H9 (cell line): ENCODE results near the gene ZNFX1. TPM values are rescaled to one million over a fixed set of nuclear protein-coding genes. Genes with fewer than 3 reads are reported as not detected.

Experiments used
- DNase-seq: peaks from one replicate; pipeline ENCODE4 v3.0.0-alpha.2; 2017
- H2AFZ ChIP-seq: one replicate; pipeline ENCODE4 v1.6.1; 2013; ENCODE audit warnings: mild to moderate bottlenecking, low read length, control low read depth, moderate library complexity
- H2AK5ac ChIP-seq: 2 replicates; pipeline ENCODE4 v1.6.1; 2013; ENCODE audit warnings: low read length, control low read depth, mixed read lengths; ENCODE audit not compliant: insufficient read length
- H2BK120ac ChIP-seq: one replicate; pipeline ENCODE4 v1.6.1; 2013; ENCODE audit warnings: low read depth, mild to moderate bottlenecking, low read length, control low read depth, inconsistent platforms; ENCODE audit not compliant: poor library complexity, severe bottlenecking
- H2BK12ac ChIP-seq: 2 replicates; pipeline ENCODE4 v1.6.1; 2013; ENCODE audit warnings: low read length, control low read depth, mixed read lengths, low read depth; ENCODE audit not compliant: insufficient read length
- H2BK15ac ChIP-seq: 2 replicates; pipeline ENCODE4 v1.6.1; 2013; ENCODE audit warnings: low read depth, low read length, control low read depth
- H2BK20ac ChIP-seq: one replicate; pipeline ENCODE4 v1.6.1; 2013; ENCODE audit warnings: low read depth, mild to moderate bottlenecking, low read length, control low read depth, inconsistent platforms; ENCODE audit not compliant: poor library complexity, severe bottlenecking
- H2BK5ac ChIP-seq: 2 replicates; pipeline ENCODE4 v1.6.1; 2013; ENCODE audit warnings: low read length, control low read depth, mixed read lengths; ENCODE audit not compliant: insufficient read length
- H3K14ac ChIP-seq: 2 replicates; pipeline ENCODE4 v1.6.1; 2013; ENCODE audit warnings: low read length, control low read depth; ENCODE audit not compliant: insufficient read depth
- H3K18ac ChIP-seq: 2 replicates; pipeline ENCODE4 v1.6.1; 2013; ENCODE audit warnings: low read depth, mild to moderate bottlenecking, mixed read lengths, low read length, control low read depth; ENCODE audit not compliant: insufficient read length
- H3K23ac ChIP-seq: 2 replicates; pipeline ENCODE4 v1.6.1; 2013; ENCODE audit warnings: low read length, control low read depth, mixed read lengths, low read depth; ENCODE audit not compliant: insufficient read length
- H3K23me2 ChIP-seq: 2 replicates; pipeline ENCODE4 v1.6.1; 2013; ENCODE audit warnings: low read depth, mild to moderate bottlenecking, mixed read lengths, low read length, control low read depth; ENCODE audit not compliant: insufficient read length, poor library complexity, severe bottlenecking
- H3K27ac ChIP-seq: 2 replicates; pipeline ENCODE4 v1.5.1; 2013; ENCODE audit warnings: low read length, control low read depth, mixed read lengths, low read depth; ENCODE audit not compliant: insufficient read length
- H3K27me3 ChIP-seq: 2 replicates; pipeline ENCODE4 v1.6.1; 2013; ENCODE audit warnings: low read length, control low read depth, inconsistent platforms; ENCODE audit not compliant: insufficient read depth
- H3K4ac ChIP-seq: 2 replicates; pipeline ENCODE4 v1.6.1; 2013; ENCODE audit warnings: low read depth, mild to moderate bottlenecking, control low read depth, inconsistent platforms, low read length, moderate library complexity
- H3K4me1 ChIP-seq: 2 replicates; pipeline ENCODE4 v1.6.1; 2013; ENCODE audit warnings: low read length, control low read depth, inconsistent platforms; ENCODE audit not compliant: insufficient read depth
- H3K4me2 ChIP-seq: 2 replicates; pipeline ENCODE4 v1.6.1; 2013; ENCODE audit warnings: low read length, control low read depth, mixed read lengths; ENCODE audit not compliant: insufficient read length, insufficient read depth
- H3K56ac ChIP-seq: 2 replicates; pipeline ENCODE4 v1.6.1; 2013; ENCODE audit warnings: low read depth, mild to moderate bottlenecking, mixed read lengths, low read length, control low read depth; ENCODE audit not compliant: insufficient read length
- H3K79me1 ChIP-seq: 2 replicates; pipeline ENCODE4 v1.6.1; 2013; ENCODE audit warnings: low read depth, mild to moderate bottlenecking, moderate library complexity, low read length, control low read depth, inconsistent platforms; ENCODE audit not compliant: insufficient read depth, poor library complexity, severe bottlenecking
- H3K79me2 ChIP-seq: 2 replicates; pipeline ENCODE4 v1.6.1; 2013; ENCODE audit warnings: low read length, control low read depth, inconsistent platforms; ENCODE audit not compliant: insufficient read depth
- H3K9ac ChIP-seq: 2 replicates; pipeline ENCODE4 v1.6.1; 2013; ENCODE audit warnings: low read length, control low read depth, mixed read lengths; ENCODE audit not compliant: insufficient read length; ENCODE audit errors: extremely low read depth
- H3K9me3 ChIP-seq: one replicate; pipeline ENCODE4 v1.6.1; 2013; ENCODE audit warnings: low read depth, low read length, inconsistent platforms; ENCODE audit not compliant: control insufficient read depth
- H3T11ph ChIP-seq: one replicate; pipeline ENCODE4 v1.6.1; 2013; ENCODE audit warnings: mild to moderate bottlenecking, low read length, control low read depth, inconsistent platforms
- H4K20me1 ChIP-seq: one replicate; pipeline ENCODE4 v1.6.1; 2013; ENCODE audit not compliant: control insufficient read depth, insufficient read length, insufficient read depth
- H4K5ac ChIP-seq: 2 replicates; pipeline ENCODE4 v1.6.1; 2013; ENCODE audit warnings: low read depth, mild to moderate bottlenecking, mixed read lengths, low read length, control low read depth; ENCODE audit not compliant: insufficient read length
- H4K8ac ChIP-seq: replicated peaks from 2 replicates; pipeline ENCODE4 v1.6.1; 2013; ENCODE audit warnings: low read length, control low read depth, mixed read lengths, low read depth; ENCODE audit not compliant: insufficient read length
- H4K91ac ChIP-seq: 2 replicates; pipeline ENCODE4 v1.6.1; 2013; ENCODE audit warnings: low read depth, mild to moderate bottlenecking, moderate library complexity, mixed read lengths, low read length, control low read depth; ENCODE audit not compliant: insufficient read length
- H3K27ac Mint-ChIP-seq, 3 experiments: 2 replicates in 2 of 3; 3 replicates in 1 of 3; pipeline ENCODE4 v1.8.0; 2020 to 2021; ENCODE audit warnings: mixed read lengths in 3 of 3, mild to moderate bottlenecking in 1 of 3, moderate library complexity in 1 of 3
- H3K27me3 Mint-ChIP-seq: 2 replicates; pipeline ENCODE4 v1.8.0; 2021; ENCODE audit warnings: low read depth, mild to moderate bottlenecking, moderate library complexity, mixed read lengths
- H3K36me3 Mint-ChIP-seq, 3 experiments: 2 replicates in 2 of 3; 3 replicates in 1 of 3; pipeline ENCODE4 v1.8.0; 2020 to 2021; ENCODE audit warnings: low read depth in 3 of 3, mixed read lengths in 3 of 3; ENCODE audit not compliant: insufficient read depth in 1 of 3
- H3K4me1 Mint-ChIP-seq, 2 experiments: 2 replicates each; pipeline ENCODE4 v1.8.0; 2020; ENCODE audit warnings: mixed read lengths in 2 of 2
- H3K4me3 Mint-ChIP-seq, 2 experiments: 2 replicates in 1 of 2; 3 replicates in 1 of 2; pipeline ENCODE4 v1.8.0; 2020 to 2021; ENCODE audit warnings: mild to moderate bottlenecking in 2 of 2, mixed read lengths in 2 of 2, moderate library complexity in 1 of 2
- H3K9me3 Mint-ChIP-seq, 2 experiments: 2 replicates in 1 of 2; 3 replicates in 1 of 2; pipeline ENCODE4 v1.8.0; 2020; ENCODE audit warnings: mild to moderate bottlenecking in 2 of 2, mixed read lengths in 2 of 2, moderate library complexity in 1 of 2
- CTCF ChIP-seq: fragments of 200-600 bp; sonication (generic); conservative IDR thresholded peaks from 3 replicates; pipeline ENCODE4 v1.8.0; 2021; ENCODE audit warnings: antibody characterized with exemption, mild to moderate bottlenecking
- WGBS: extraction: QIAGEN DNeasy Blood & Tissue Kit; methylation state at CpG from one replicate; pipeline ENCODE4 v1.1.7; 2013; ENCODE audit warnings: missing lambda C conversion rate, low lambda C conversion rate, mixed read lengths; ENCODE audit not compliant: insufficient read length; ENCODE audit errors: extremely low coverage; 5-methylcytosine and 5-hydroxymethylcytosine counted together
- total RNA-seq: library from RNA; stranded (reverse); gene quantifications from 2 replicates; pipeline ENCODE4 v1.2.1, GENCODE V29; 2021

ZNFX1 gene
- total RNA-seq, 1 experiment from 2014 or later, result 13.3 TPM

- no peak overlapping the region for H2BK20ac ChIP-seq
- H3K79me2 ChIP-seq, result peaks cover 13% of the 10 kb centered on the region; the same call in 1 of the 2 replicates
- no peak overlapping the region for H3K56ac ChIP-seq
- H3K27ac Mint-ChIP-seq, result peak overlapping the region; percentile 62 to 92 (median 66)
- peaks cover 2% of the 10 kb centered on the region; the same call in 1 of the 2 replicates for H3K27me3 Mint-ChIP-seq
- H3K27ac ChIP-seq, result peak overlapping the region; percentile 56
- no peak overlapping the region for H3K23ac ChIP-seq
- peaks cover 0 to 9% of the 10 kb centered on the region in 2 experiments; a peak in 2 of 5 replicates for H3K9me3 Mint-ChIP-seq
- H4K5ac ChIP-seq, result no peak overlapping the region
- WGBS, result no CpG with 5 or more reads among the region's 10 CpGs
- no peaks in the 10 kb centered on the region for H3K27me3 ChIP-seq
- H3K14ac ChIP-seq, result no peak overlapping the region
- no peak overlapping the region for H2BK15ac ChIP-seq
- no peak overlapping the region for H2BK12ac ChIP-seq
- no peak overlapping the region for H2BK120ac ChIP-seq
- H4K91ac ChIP-seq, result no peak overlapping the region
- H3K36me3 Mint-ChIP-seq, result peaks cover 52 to 83% (median 70%) of the 10 kb centered on the region in 3 experiments
- no peak overlapping the region for H3K9ac ChIP-seq
- no peak overlapping the region for H3K4me2 ChIP-seq
- no peaks in the 10 kb centered on the region for H3K23me2 ChIP-seq
- H3K4ac ChIP-seq, result no peak overlapping the region
- no peaks in the 10 kb centered on the region for H3K4me1 ChIP-seq
- H4K8ac ChIP-seq, result no peak overlapping the region
- no peaks in the 10 kb centered on the region for H4K20me1 ChIP-seq
- H2AFZ ChIP-seq, result no peak overlapping the region
- 0 out of 5 replicates have a peak overlapping the region, but pooled peaks of 1 of the 2 experiments have one; percentile 8 for H3K4me3 Mint-ChIP-seq
- peaks cover 54 to 68% of the 10 kb centered on the region in 2 experiments for H3K4me1 Mint-ChIP-seq
- no peaks in the 10 kb centered on the region for H3K79me1 ChIP-seq
- H3T11ph ChIP-seq, result no peak overlapping the region
- H3K9me3 ChIP-seq, result no peaks in the 10 kb centered on the region
- H2AK5ac ChIP-seq, result no peak overlapping the region
- no peak overlapping the region for H2BK5ac ChIP-seq
- no peak for TF ChIP-seq CTCF
- DNase-seq, result no peak
- H3K18ac ChIP-seq, result no peak overlapping the region
These were observed 11.2 kb upstream of the ZNFX1 start for GRCh38 chr20:49288784-49289696.
